ENCODE results near the gene EPHA4.

Gene EPHA4

GRCh38 chr2:221571025-221571550, 1.0 kb downstream of the EPHA4 start:
- DNase-seq = peak; percentile 53

GRCh38 chr2:221570321-221570935, 1.7 kb downstream of the EPHA4 start:
- peak; percentile 57 for DNase-seq

- no peak for DNase-seq
Measured at GRCh38 chr2:221569871-221570270, 2.2 kb downstream of the EPHA4 start.

- DNase-seq = no peak
Measured at GRCh38 chr2:221569425-221569845, 2.7 kb downstream of the EPHA4 start.

- DNase-seq = no peak
Measured at GRCh38 chr2:221568299-221568698, 3.8 kb downstream of the EPHA4 start.

- no peak for DNase-seq
Measured at GRCh38 chr2:221567809-221568208, 4.3 kb downstream of the EPHA4 start.

- DNase-seq = no peak
Measured at GRCh38 chr2:221567231-221567760, 4.8 kb downstream of the EPHA4 start.

GRCh38 chr2:221563270-221563985, 8.7 kb downstream of the EPHA4 start:
- no peak for DNase-seq

- DNase-seq = no peak
Measured at GRCh38 chr2:221562226-221562625, 9.9 kb downstream of the EPHA4 start.

- no peak for DNase-seq
Measured at GRCh38 chr2:221561770-221562169, 10.3 kb downstream of the EPHA4 start.

- DNase-seq = no peak
Measured at GRCh38 chr2:221559991-221560390, 12.1 kb downstream of the EPHA4 start.

GRCh38 chr2:221558107-221558506, 14.0 kb downstream of the EPHA4 start:
- no peak for DNase-seq

GRCh38 chr2:221555494-221555846, 16.6 kb downstream of the EPHA4 start:
- no peak for DNase-seq

- DNase-seq = no peak
Measured at GRCh38 chr2:221554769-221555493, 17.2 kb downstream of the EPHA4 start.

- DNase-seq = no peak
Measured at GRCh38 chr2:221553333-221553732, 18.8 kb downstream of the EPHA4 start.

GRCh38 chr2:221552291-221552690, 19.8 kb downstream of the EPHA4 start:
- no peak for DNase-seq

- no peak for DNase-seq
Measured at GRCh38 chr2:221551864-221552263, 20.2 kb downstream of the EPHA4 start.

GRCh38 chr2:221549143-221549542, 23.0 kb downstream of the EPHA4 start:
- DNase-seq = no peak

GRCh38 chr2:221546505-221547225, 25.4 kb downstream of the EPHA4 start:
- DNase-seq = peak; percentile 70

GRCh38 chr2:221541131-221541735, 30.9 kb downstream of the EPHA4 start:
- no peak for DNase-seq

GRCh38 chr2:221539246-221539645, 32.9 kb downstream of the EPHA4 start:
- no peak for DNase-seq

- DNase-seq = no peak
Measured at GRCh38 chr2:221535824-221536223, 36.3 kb downstream of the EPHA4 start.
